Chondrocyte (in vitro differentiated cells): ENCODE measurements around the gene MAP3K20. TPM values are rescaled to one million over a fixed set of nuclear protein-coding genes. Genes with fewer than 3 reads are reported as not detected.

Source experiments
- DNase-seq: peaks from one replicate; pipeline ENCODE4 v3.0.0; 2021; ENCODE audit warnings: mixed read lengths, low spot score
- H3K27ac Mint-ChIP-seq: one replicate; pipeline ENCODE4 v1.8.0; 2021; ENCODE audit warnings: mild to moderate bottlenecking, moderate library complexity, mixed read lengths; ENCODE audit not compliant: unreplicated experiment
- H3K27me3 Mint-ChIP-seq: 2 replicates; pipeline ENCODE4 v1.8.0; 2021; ENCODE audit warnings: low read depth, mixed read lengths
- H3K36me3 Mint-ChIP-seq: 2 replicates; pipeline ENCODE4 v1.8.0; 2021; ENCODE audit warnings: low read depth, mixed read lengths
- H3K4me1 Mint-ChIP-seq: 2 replicates; pipeline ENCODE4 v1.8.0; 2021; ENCODE audit warnings: low read depth, mild to moderate bottlenecking, mixed read lengths
- H3K4me3 Mint-ChIP-seq: one replicate; pipeline ENCODE4 v1.8.0; 2021; ENCODE audit warnings: mild to moderate bottlenecking, moderate library complexity, mixed read lengths; ENCODE audit not compliant: unreplicated experiment
- H3K9me3 Mint-ChIP-seq: 2 replicates; pipeline ENCODE4 v1.8.0; 2021; ENCODE audit warnings: low read depth, mixed read lengths
- CTCF ChIP-seq: fragments of 200-600 bp; sonication (generic); IDR thresholded peaks from 2 replicates; pipeline ENCODE4 v1.5.0; 2021; ENCODE audit warnings: antibody characterized with exemption, mild to moderate bottlenecking, moderate library complexity
- total RNA-seq: library from RNA; stranded (reverse); gene quantifications from 3 replicates; pipeline ENCODE4 v1.2.1, GENCODE V29; 2021

Gene MAP3K20
- total RNA-seq, 1 donor from 2014 or later, result 68.5 TPM

DNA sequence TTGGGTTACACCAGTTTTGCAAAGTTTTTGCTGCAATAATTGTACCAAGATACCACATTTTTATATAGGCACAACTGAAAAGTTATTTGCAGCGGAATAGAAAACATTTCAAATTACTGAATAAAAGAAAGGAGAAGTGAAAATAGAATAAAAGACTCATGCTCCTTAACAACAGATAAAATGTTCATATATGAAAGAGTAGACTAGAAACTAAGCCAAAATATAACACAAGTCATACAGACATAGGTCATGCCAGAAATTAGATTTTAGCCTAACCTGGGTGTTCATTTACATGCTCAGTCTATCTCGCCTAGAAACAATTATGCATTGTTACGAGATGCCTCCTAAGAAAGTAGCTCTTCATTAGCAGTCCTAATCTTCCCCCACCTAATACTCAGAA lies 16.4 kb upstream of the MAP3K20 start:
- H3K4me3 Mint-ChIP-seq, result no peak overlapping the region
- no peak overlapping the region for H3K27ac Mint-ChIP-seq
- H3K27me3 Mint-ChIP-seq, result no peaks in the 10 kb centered on the region
- no peak for TF ChIP-seq CTCF
- DNase-seq, result no peak
- peaks cover 30% of the 10 kb centered on the region for H3K4me1 Mint-ChIP-seq
- no peaks in the 10 kb centered on the region for H3K36me3 Mint-ChIP-seq
- peaks cover 3% of the 10 kb centered on the region for H3K9me3 Mint-ChIP-seq

DNA sequence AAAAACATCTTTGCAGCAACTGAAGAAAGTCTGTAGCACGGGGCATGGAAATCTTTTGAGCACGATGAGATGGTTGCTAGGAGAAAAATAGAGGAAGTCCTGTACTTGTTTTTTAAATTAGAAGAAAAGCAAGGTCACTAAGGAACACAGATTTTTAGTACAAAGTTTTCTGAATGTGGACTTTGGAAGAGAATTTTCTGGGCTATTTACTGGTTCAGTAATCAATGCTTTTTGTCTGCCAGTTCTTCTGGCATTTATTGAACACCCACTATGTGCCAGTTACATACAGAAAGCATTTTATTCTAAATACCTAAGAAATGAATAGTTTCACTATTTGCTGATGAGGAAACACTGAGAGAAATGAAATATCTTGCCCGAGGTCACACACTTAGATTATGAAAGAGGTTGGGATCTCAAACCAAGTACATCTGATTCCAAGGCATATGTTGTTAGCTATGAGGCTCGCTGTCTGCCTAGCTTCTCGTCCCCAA lies 15.6 kb upstream of the MAP3K20 start:
- Mint-ChIP-seq H3K4me1 (peaks cover 23% of the 10 kb centered on the region), H3K27ac (no peak overlapping the region), H3K4me3 (no peak overlapping the region), H3K27me3 (no peaks in the 10 kb centered on the region), H3K36me3 (no peaks in the 10 kb centered on the region), H3K9me3 (peaks cover 3% of the 10 kb centered on the region)
- no peak for TF ChIP-seq CTCF
- no peak for DNase-seq

DNA sequence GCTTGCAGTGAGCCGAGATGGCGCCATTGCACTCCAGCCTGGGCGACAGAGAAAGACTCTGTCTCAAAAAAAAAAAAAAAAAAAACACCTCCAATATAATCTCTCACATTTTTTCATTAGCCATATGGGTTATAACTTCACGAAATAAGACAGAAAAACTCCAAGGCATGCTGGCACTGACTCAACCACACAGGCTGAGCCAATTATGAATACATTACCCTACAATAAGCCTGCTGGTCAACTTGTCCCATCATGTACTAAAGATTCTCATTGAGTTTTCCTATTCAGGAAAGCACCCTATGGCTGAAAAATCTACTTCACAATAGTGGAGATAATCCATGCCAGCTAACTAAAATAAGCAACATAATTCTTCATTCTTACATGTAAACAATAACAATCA lies 12.8 kb upstream of the MAP3K20 start:
- no peak for TF ChIP-seq CTCF
- Mint-ChIP-seq H3K36me3 (no peaks in the 10 kb centered on the region), H3K27ac (no peak overlapping the region), H3K27me3 (no peaks in the 10 kb centered on the region), H3K4me3 (no peak overlapping the region), H3K9me3 (peaks cover 3% of the 10 kb centered on the region), H3K4me1 (peaks cover 12% of the 10 kb centered on the region)
- DNase-seq, result no peak

- Mint-ChIP-seq H3K4me3 (no peak overlapping the region), H3K9me3 (no peaks in the 10 kb centered on the region), H3K4me1 (peaks cover 10% of the 10 kb centered on the region), H3K36me3 (no peaks in the 10 kb centered on the region), H3K27me3 (no peaks in the 10 kb centered on the region), H3K27ac (no peak overlapping the region)
- TF ChIP-seq CTCF, result no peak
- DNase-seq, result no peak
Measured at GRCh38 chr2:173064151-173064805, 11.4 kb upstream of the MAP3K20 start.

DNA sequence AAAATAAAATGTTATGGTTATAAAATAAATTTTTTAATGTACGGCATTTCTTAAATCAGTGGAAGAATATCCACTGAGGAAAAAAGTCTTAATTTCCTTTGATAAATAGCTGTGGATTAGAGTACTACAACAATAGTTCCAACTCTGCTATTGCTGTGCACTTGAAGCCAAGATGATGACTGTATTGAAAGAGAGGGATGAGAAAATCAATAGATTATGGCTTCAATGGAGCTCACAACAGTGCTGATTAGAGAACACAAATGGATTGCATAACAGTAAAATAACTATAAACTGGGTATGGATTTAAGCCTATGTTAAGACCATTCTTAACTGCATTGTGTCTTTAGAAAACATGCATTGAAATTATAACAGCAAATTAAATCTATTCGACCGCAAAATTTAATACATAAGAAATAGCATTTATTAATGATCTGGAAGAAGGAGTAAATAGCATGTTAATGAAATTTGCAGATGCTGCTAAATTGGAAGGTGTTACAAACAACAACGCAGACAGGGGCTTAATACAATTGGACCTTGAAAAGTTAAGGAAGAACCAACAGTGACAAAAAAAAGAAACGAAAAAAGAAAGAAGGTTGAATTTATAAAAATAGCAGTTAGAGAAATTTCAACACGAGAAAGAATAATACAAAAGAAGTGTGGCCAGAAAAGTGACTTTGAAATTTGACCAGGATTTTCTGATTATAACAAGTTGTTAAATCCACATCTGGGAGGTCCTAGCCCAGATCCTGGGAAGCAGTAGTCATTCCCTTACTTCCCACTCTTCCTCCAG lies 8.6 kb upstream of the MAP3K20 start:
- no peak overlapping the region for H3K4me3 Mint-ChIP-seq
- H3K4me1 Mint-ChIP-seq, result peaks cover 3% of the 10 kb centered on the region
- no peaks in the 10 kb centered on the region for H3K27me3 Mint-ChIP-seq
- H3K9me3 Mint-ChIP-seq, result no peaks in the 10 kb centered on the region
- H3K27ac Mint-ChIP-seq, result no peak overlapping the region
- TF ChIP-seq CTCF, result no peak
- H3K36me3 Mint-ChIP-seq, result no peaks in the 10 kb centered on the region
- no peak for DNase-seq
